ENCODE measurements around the gene CAND2. TPM values are rescaled to one million over a fixed set of nuclear protein-coding genes. Genes with fewer than 3 reads are reported as not detected.

The CAND2 gene
- total and polyA plus RNA-seq, 10 of the 15 experiments (the other 5 are each of a cell fraction or from before 2014, with no cell fraction given), result 0.03 to 1.9 (median 0.52) TPM

- TF ChIP-seq NFXL1 (IDR thresholded peaks at IDR 0.05; ENCODE audit: borderline replicate concordance) (no peak), HSF1 (IDR thresholded peaks at IDR 0.05; ENCODE audit: low read depth, low read length) (no peak), NFYA (IDR thresholded peaks at IDR 0.05; ENCODE audit: borderline replicate concordance, low read depth, low read length) (no peak), JUNB (IDR thresholded peaks at IDR 0.05) (no peak), CREB1 (IDR thresholded peaks at IDR 0.05; ENCODE audit: low read depth) (no peak), KDM1A (IDR thresholded peaks at IDR 0.05; ENCODE audit: borderline replicate concordance) (no peak), PML (IDR thresholded peaks at IDR 0.05; ENCODE audit: low read length) (no peak), NKRF (conservative IDR thresholded peaks at IDR 0.05) (no peak), JUND (IDR thresholded peaks at IDR 0.05; ENCODE audit: low read depth, low read length) (no peak), EP300 (IDR thresholded peaks at IDR 0.05; ENCODE audit: borderline replicate concordance in 1 of 2, control insufficient read depth in 1 of 2, low read depth in 2 of 2, low read length in 2 of 2) (no peak), SUZ12 (IDR thresholded peaks at IDR 0.05; ENCODE audit: unreplicated experiment) (no peak), FOXK2 (IDR thresholded peaks at IDR 0.05) (no peak)
- TF ChIP-seq, protein P1, sequence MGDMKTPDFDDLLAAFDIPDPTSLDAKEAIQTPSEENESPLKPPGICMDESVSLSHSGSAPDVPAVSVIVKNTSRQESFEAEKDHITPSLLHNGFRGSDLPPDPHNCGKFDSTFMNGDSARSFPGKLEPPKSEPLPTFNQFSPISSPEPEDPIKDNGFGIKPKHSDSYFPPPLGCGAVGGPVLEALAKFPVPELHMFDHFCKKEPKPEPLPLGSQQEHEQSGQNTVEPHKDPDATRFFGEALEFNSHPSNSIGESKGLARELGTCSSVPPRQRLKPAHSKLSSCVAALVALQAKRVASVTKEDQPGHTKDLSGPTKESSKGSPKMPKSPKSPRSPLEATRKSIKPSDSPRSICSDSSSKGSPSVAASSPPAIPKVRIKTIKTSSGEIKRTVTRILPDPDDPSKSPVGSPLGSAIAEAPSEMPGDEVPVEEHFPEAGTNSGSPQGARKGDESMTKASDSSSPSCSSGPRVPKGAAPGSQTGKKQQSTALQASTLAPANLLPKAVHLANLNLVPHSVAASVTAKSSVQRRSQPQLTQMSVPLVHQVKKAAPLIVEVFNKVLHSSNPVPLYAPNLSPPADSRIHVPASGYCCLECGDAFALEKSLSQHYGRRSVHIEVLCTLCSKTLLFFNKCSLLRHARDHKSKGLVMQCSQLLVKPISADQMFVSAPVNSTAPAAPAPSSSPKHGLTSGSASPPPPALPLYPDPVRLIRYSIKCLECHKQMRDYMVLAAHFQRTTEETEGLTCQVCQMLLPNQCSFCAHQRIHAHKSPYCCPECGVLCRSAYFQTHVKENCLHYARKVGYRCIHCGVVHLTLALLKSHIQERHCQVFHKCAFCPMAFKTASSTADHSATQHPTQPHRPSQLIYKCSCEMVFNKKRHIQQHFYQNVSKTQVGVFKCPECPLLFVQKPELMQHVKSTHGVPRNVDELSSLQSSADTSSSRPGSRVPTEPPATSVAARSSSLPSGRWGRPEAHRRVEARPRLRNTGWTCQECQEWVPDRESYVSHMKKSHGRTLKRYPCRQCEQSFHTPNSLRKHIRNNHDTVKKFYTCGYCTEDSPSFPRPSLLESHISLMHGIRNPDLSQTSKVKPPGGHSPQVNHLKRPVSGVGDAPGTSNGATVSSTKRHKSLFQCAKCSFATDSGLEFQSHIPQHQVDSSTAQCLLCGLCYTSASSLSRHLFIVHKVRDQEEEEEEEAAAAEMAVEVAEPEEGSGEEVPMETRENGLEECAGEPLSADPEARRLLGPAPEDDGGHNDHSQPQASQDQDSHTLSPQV (IDR thresholded peaks at IDR 0.05), result no peak
- TF ChIP-seq, protein P2, sequence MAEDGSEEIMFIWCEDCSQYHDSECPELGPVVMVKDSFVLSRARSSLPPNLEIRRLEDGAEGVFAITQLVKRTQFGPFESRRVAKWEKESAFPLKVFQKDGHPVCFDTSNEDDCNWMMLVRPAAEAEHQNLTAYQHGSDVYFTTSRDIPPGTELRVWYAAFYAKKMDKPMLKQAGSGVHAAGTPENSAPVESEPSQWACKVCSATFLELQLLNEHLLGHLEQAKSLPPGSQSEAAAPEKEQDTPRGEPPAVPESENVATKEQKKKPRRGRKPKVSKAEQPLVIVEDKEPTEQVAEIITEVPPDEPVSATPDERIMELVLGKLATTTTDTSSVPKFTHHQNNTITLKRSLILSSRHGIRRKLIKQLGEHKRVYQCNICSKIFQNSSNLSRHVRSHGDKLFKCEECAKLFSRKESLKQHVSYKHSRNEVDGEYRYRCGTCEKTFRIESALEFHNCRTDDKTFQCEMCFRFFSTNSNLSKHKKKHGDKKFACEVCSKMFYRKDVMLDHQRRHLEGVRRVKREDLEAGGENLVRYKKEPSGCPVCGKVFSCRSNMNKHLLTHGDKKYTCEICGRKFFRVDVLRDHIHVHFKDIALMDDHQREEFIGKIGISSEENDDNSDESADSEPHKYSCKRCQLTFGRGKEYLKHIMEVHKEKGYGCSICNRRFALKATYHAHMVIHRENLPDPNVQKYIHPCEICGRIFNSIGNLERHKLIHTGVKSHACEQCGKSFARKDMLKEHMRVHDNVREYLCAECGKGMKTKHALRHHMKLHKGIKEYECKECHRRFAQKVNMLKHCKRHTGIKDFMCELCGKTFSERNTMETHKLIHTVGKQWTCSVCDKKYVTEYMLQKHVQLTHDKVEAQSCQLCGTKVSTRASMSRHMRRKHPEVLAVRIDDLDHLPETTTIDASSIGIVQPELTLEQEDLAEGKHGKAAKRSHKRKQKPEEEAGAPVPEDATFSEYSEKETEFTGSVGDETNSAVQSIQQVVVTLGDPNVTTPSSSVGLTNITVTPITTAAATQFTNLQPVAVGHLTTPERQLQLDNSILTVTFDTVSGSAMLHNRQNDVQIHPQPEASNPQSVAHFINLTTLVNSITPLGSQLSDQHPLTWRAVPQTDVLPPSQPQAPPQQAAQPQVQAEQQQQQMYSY (CRISPR knock-in tag; IDR thresholded peaks at IDR 0.05), result no peak
- ChIA-PET RAD21 (ENCODE audit: unreplicated experiment) (no interaction called here), SMC1A (ENCODE audit: uncharacterized antibody, unreplicated experiment) (no interaction called here), CTCF (interaction anchor here (2.5 kb wide), 1 partner anchor 24 kb away, joined by 8 read pairs; the partner anchor contains the start of gene RPL32), POLR2A (no interaction called here)
- no peaks in the 10 kb centered on the region for H3K79me2 ChIP-seq (ENCODE audit: control insufficient read depth, insufficient read depth, low read length)
- H2AFZ ChIP-seq (ENCODE audit: control insufficient read depth, low read depth, low read length), result no peak overlapping the region
- intact Hi-C loops (cut with micrococcal nuclease; ENCODE audit: unreplicated experiment), result no loop called here
- in situ Hi-C loops (cut with MboI), result no loop called here
- WGBS (ENCODE audit: insufficient coverage, insufficient replicate concordance, low lambda C conversion rate, missing lambda C conversion rate), result 27% methylated on average over 16 of the region's 16 CpGs
- BruUV-seq (replicated peaks), result no TSS peak
- H3K4me1 ChIP-seq (ENCODE audit: control insufficient read depth, insufficient read depth, low read length), result no peaks in the 10 kb centered on the region
- no peak for ATAC-seq
- H3K36me3 ChIP-seq (ENCODE audit: control insufficient read depth in 2 of 2, insufficient read depth in 2 of 2, low read length in 1 of 2), result no peaks in the 10 kb centered on the region
- H3K4me3 ChIP-seq, result no peak overlapping the region
- H3K27ac ChIP-seq (ENCODE audit: control insufficient read depth, insufficient read depth), result no peak overlapping the region
- no peaks in the 10 kb centered on the region for H4K20me1 ChIP-seq (ENCODE audit: control insufficient read depth, insufficient read depth)
- no peak overlapping the region for H3K9ac ChIP-seq (ENCODE audit: control insufficient read depth, insufficient read depth, low read length)
- no peak for DNase-seq (ENCODE audit: low read depth, low spot score)
- FAIRE-seq, result no peak
- no peak overlapping the region for H3K4me2 ChIP-seq (ENCODE audit: control insufficient read depth, insufficient read depth)
- H3K9me3 ChIP-seq (replicated peaks; ENCODE audit: control insufficient read depth, insufficient read depth, low read length), result no peaks in the 10 kb centered on the region
- no peaks in the 10 kb centered on the region for H3K27me3 ChIP-seq (replicated peaks in 1 of 2; ENCODE audit: control insufficient read depth in 2 of 2, insufficient read depth in 2 of 2, low read length in 1 of 2)
These were observed 20.8 kb downstream of the CAND2 start for GRCh38 chr3:12817343-12817710.

All from GM12878 (cell line).